Parathyroid adenoma (tissue), 2 donors: Measurements from ENCODE around the gene TRPM5.

Source experiments
- H2AFZ ChIP-seq: fragments of 300-600 bp; sonication (generic); one replicate; pipeline ENCODE4 v1.7.0; 2017; ENCODE audit warnings: antibody characterized with exemption, mild to moderate bottlenecking
- H3K27ac ChIP-seq: fragments of 300-600 bp; sonication (generic); one replicate; pipeline ENCODE4 v1.7.0; 2017
- H3K27me3 ChIP-seq: fragments of 300-600 bp; sonication (generic); one replicate; pipeline ENCODE4 v1.7.0; 2017; ENCODE audit warnings: low read length; ENCODE audit not compliant: control insufficient read depth, insufficient read depth
- H3K36me3 ChIP-seq: fragments of 300-600 bp; sonication (generic); one replicate; pipeline ENCODE4 v1.7.0; 2017; ENCODE audit warnings: low read length; ENCODE audit not compliant: control insufficient read depth, insufficient read depth
- H3K4me1 ChIP-seq: fragments of 300-600 bp; sonication (generic); one replicate; pipeline ENCODE4 v1.7.0; 2017; ENCODE audit warnings: control low read depth
- H3K4me2 ChIP-seq: fragments of 300-600 bp; sonication (generic); one replicate; pipeline ENCODE4 v1.7.0; 2017; ENCODE audit warnings: low read length
- H3K4me3 ChIP-seq: fragments of 300-600 bp; sonication (generic); one replicate; pipeline ENCODE4 v1.7.0; 2017; ENCODE audit warnings: low read depth, low read length
- H3K79me2 ChIP-seq: fragments of 300-600 bp; sonication (generic); one replicate; pipeline ENCODE4 v1.7.0; 2017; ENCODE audit warnings: control low read depth
- H3K9ac ChIP-seq: fragments of 300-600 bp; sonication (generic); one replicate; pipeline ENCODE4 v1.7.0; 2017; ENCODE audit warnings: mild to moderate bottlenecking
- H3K9me3 ChIP-seq: fragments of 300-600 bp; sonication (generic); one replicate; pipeline ENCODE4 v1.7.0; 2017; ENCODE audit warnings: low read length; ENCODE audit not compliant: control insufficient read depth
- TF ChIP-seq, protein P1 (sequence below): fragments of 300-600 bp; sonication (generic); IDR thresholded peaks from one replicate; pipeline ENCODE4 v1.7.0; 2017; ENCODE audit warnings: antibody characterized with exemption, mild to moderate bottlenecking
- donor health status: primary hyperparathyroidism.

TRPM5 gene

DNA sequence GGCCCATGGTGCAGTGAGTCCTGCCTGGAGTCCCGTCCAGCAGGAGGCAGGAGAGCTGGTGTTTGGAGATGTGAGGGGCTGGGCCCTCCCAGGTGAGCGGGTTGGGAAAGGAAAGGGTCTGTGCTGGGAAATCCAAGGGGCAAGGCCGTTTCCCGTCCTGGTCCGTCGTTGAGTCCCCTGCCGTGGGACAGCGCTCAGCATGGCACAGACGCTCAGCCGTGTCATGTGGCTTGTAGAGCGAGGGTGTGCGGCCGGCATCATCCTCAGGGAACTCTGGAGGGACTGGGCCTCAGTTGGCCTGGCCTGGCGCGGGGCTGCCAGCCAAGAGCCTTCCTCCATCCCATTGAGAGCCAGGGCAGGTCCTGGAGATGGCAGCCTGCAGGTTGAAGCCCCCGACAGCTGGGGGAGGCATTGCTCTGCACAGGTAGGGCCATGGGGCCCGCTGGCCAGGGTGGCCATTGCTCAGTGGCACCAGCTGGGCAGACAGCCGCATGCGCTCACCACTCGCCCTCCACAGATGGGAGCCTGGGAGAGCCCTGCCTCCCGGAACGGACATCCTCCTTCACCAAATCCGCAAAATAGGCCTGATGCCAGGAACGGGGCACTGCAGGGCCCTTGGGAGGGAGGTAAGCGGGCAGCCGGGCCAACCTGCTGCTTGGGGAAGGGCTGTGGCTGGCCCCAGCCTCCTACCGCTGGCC, 29.2 kb upstream of the TRPM5 start:
- Histone ChIP-seq H3K9me3 (no peaks in the 10 kb centered on the region), H3K4me3 (no peak overlapping the region), H3K36me3 (no peaks in the 10 kb centered on the region), H3K4me2 (no peak overlapping the region), H3K4me1 (no peaks in the 10 kb centered on the region), H3K27ac (no peak overlapping the region), H3K9ac (no peak overlapping the region), H3K27me3 (no peaks in the 10 kb centered on the region), H2AFZ (no peak overlapping the region), H3K79me2 (peaks cover 2% of the 10 kb centered on the region)
- TF ChIP-seq, protein P1, sequence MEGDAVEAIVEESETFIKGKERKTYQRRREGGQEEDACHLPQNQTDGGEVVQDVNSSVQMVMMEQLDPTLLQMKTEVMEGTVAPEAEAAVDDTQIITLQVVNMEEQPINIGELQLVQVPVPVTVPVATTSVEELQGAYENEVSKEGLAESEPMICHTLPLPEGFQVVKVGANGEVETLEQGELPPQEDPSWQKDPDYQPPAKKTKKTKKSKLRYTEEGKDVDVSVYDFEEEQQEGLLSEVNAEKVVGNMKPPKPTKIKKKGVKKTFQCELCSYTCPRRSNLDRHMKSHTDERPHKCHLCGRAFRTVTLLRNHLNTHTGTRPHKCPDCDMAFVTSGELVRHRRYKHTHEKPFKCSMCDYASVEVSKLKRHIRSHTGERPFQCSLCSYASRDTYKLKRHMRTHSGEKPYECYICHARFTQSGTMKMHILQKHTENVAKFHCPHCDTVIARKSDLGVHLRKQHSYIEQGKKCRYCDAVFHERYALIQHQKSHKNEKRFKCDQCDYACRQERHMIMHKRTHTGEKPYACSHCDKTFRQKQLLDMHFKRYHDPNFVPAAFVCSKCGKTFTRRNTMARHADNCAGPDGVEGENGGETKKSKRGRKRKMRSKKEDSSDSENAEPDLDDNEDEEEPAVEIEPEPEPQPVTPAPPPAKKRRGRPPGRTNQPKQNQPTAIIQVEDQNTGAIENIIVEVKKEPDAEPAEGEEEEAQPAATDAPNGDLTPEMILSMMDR = no peak

DNA sequence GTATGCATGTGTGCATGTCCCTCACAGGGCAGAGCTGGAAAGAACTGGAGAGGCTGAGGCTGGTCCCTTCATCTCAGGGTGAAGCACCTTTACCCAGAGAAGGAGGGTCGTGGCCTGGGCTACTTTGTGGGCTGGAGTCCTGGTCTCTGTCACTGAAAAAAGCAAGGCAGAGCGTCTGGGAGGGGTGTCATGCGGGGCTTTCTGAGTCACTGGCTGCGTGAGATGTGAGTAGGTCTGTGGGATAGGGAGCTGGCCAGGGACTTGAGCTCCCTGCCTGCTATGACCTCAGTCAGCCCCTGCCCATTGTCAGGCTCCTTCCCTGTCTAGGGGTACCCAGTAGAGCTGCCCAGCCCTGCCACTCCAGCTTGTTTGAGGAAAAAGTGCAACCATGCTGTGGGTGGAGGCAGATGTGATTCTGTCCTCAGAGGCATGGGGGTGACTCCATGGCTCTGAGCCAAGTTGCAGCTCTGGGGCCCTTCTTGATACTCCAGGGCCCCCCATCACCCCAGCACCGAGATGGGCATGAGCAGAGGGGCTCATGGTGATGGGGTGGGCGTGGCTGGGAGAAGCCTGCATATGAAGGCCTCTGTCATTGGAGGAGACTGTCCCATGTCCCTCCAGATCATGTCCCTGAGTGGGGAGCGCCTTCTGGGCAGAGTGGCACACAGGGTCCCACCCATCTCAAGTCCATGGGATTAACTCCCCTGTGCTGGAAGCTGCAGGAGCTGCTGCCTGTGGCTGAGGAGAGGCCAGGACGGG, 28.3 kb upstream of the TRPM5 start:
- TF ChIP-seq, protein P1 = no peak
- H3K27ac ChIP-seq = no peak overlapping the region
- no peaks in the 10 kb centered on the region for H3K9me3 ChIP-seq
- no peak overlapping the region for H3K4me3 ChIP-seq
- peaks cover 2% of the 10 kb centered on the region for H3K79me2 ChIP-seq
- H2AFZ ChIP-seq = no peak overlapping the region
- no peaks in the 10 kb centered on the region for H3K4me1 ChIP-seq
- H3K27me3 ChIP-seq = no peaks in the 10 kb centered on the region
- H3K4me2 ChIP-seq = no peak overlapping the region
- no peak overlapping the region for H3K9ac ChIP-seq
- H3K36me3 ChIP-seq = no peaks in the 10 kb centered on the region

- H3K36me3 ChIP-seq = no peaks in the 10 kb centered on the region
- no peak overlapping the region for H3K4me3 ChIP-seq
- H3K4me2 ChIP-seq = no peak overlapping the region
- no peak overlapping the region for H3K9ac ChIP-seq
- peaks cover 2% of the 10 kb centered on the region for H3K79me2 ChIP-seq
- no peak overlapping the region for H3K27ac ChIP-seq
- no peak overlapping the region for H2AFZ ChIP-seq
- H3K27me3 ChIP-seq = no peaks in the 10 kb centered on the region
- H3K4me1 ChIP-seq = no peaks in the 10 kb centered on the region
- TF ChIP-seq, protein P1 = no peak
- no peaks in the 10 kb centered on the region for H3K9me3 ChIP-seq
These were observed 27.4 kb upstream of the TRPM5 start for GRCh38 chr11:2471804-2472096.

DNA sequence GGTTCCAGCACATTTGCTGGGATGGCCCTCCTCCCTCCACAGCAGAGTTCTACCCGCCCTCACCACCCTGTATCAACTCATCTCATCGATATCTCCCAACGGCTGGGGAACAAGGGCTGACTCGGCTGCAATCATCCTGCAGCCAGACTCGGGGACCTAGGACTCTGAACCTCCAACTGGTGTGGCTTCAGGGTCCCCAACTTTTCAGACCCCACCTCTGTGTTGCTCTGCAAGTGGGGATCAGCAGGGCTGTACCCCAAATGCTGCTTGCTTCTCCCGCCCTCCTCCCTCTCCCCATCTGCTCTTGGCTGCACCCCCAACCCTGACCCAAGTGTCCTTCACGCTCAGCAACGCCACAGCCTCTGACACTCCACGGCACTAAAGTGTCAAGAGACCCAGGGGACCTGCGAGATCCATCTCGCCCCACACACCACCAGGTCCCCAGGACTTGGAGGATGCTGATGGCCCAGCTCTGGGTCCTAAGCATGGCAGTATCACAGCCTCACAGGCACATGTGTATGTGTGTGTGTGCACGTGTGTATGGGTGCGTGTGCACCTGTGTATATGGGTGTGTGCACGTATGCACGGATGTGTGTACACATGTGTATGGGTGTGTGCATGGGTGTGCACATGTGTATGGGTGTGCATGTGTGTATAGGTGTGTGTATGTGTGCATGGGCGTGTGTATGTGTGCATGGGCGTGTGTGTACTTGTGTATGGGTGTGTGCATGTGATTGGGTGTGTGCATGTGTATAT, 26.9 kb upstream of the TRPM5 start:
- no peak overlapping the region for H3K27ac ChIP-seq

More for the DNA sequence above, 26.9 kb upstream of the TRPM5 start:
- Histone ChIP-seq H3K4me1 (no peaks in the 10 kb centered on the region), H3K4me3 (no peak overlapping the region), H3K9me3 (no peaks in the 10 kb centered on the region), H3K9ac (no peak overlapping the region), H2AFZ (no peak overlapping the region), H3K79me2 (peaks cover 2% of the 10 kb centered on the region), H3K27me3 (no peaks in the 10 kb centered on the region), H3K4me2 (no peak overlapping the region), H3K36me3 (no peaks in the 10 kb centered on the region)
- TF ChIP-seq, protein P1 = no peak
